Mammary epithelial cell (primary cell): Measurements from ENCODE around the gene PTPRM.

Experiments
- EZH2 ChIP-seq: IDR thresholded peaks from 2 replicates; pipeline ENCODE4 v1.6.1; 2012; ENCODE audit warnings: low read length, inconsistent platforms, borderline replicate concordance
- TF ChIP-seq, protein P1 (sequence below), 2 donors: IDR thresholded peaks in 1 of 2; conservative IDR thresholded peaks in 1 of 2; 2 replicates each; pipeline ENCODE4 v1.5.1; 2011 to 2012; ENCODE audit warnings: inconsistent platforms in 2 of 2, low read length in 2 of 2, mild to moderate bottlenecking in 2 of 2, control low read depth in 1 of 2, low read depth in 1 of 2; ENCODE audit not compliant: insufficient read depth in 1 of 2; ENCODE audit errors: extremely low read depth in 1 of 2

DNA sequence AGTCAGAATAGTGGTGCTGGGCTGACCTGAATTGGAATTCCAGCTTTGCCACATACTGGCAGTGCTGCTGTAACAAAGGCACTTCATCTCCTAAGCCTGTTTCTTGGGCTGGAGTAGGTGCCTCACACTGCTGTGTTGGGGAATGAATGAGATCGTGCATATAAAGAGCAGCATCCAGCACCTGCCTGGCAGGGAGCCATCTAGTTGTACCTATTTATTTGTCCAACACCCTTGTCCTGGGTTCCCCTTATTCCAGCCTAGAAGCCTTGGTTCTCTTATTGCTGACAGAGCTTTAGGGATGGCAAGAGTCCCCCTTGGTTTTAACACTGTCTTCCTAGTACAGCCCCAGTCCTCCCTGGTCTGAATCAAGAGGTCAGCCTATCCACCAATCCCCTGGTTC is 766.8 kb downstream of the PTPRM start:
- TF ChIP-seq, protein P1, sequence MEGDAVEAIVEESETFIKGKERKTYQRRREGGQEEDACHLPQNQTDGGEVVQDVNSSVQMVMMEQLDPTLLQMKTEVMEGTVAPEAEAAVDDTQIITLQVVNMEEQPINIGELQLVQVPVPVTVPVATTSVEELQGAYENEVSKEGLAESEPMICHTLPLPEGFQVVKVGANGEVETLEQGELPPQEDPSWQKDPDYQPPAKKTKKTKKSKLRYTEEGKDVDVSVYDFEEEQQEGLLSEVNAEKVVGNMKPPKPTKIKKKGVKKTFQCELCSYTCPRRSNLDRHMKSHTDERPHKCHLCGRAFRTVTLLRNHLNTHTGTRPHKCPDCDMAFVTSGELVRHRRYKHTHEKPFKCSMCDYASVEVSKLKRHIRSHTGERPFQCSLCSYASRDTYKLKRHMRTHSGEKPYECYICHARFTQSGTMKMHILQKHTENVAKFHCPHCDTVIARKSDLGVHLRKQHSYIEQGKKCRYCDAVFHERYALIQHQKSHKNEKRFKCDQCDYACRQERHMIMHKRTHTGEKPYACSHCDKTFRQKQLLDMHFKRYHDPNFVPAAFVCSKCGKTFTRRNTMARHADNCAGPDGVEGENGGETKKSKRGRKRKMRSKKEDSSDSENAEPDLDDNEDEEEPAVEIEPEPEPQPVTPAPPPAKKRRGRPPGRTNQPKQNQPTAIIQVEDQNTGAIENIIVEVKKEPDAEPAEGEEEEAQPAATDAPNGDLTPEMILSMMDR (conservative IDR thresholded peaks at IDR 0.05 in 1 of 2, IDR thresholded peaks at IDR 0.05 in 1 of 2; ENCODE audit: extremely low read depth in 1 of 2, insufficient read depth in 1 of 2, low read depth in 1 of 2, low read length in 2 of 2): no peak
- no peak for TF ChIP-seq EZH2
